ENCODE measurements around the gene ATP8A1. TPM values are rescaled to one million over a fixed set of nuclear protein-coding genes. Genes with fewer than 3 reads are reported as not detected.

The ATP8A1 gene
- total RNA-seq, 2 experiments from 2014 or later, result 80.0 to 141 TPM

- no peak for TF ChIP-seq CTCF (conservative IDR thresholded peaks at IDR 0.05; ENCODE audit: low read length)
- no peak for TF ChIP-seq EZH2phosphoT487 (IDR thresholded peaks at IDR 0.05; ENCODE audit: borderline replicate concordance, low read depth, low read length)
- Histone ChIP-seq H3K9me2 (ENCODE audit: insufficient read depth, low read length) (no peaks in the 10 kb centered on the region), H2AFZ (ENCODE audit: low read length) (no peak overlapping the region), H3K4me3 (ENCODE audit: low read depth, low read length, poor library complexity, severe bottlenecking) (no peak overlapping the region), H3K4me2 (ENCODE audit: low read length) (no peak overlapping the region), H3K36me3 (ENCODE audit: insufficient read depth, low read length) (no peaks in the 10 kb centered on the region), H4K20me1 (ENCODE audit: insufficient read depth, low read length) (no peaks in the 10 kb centered on the region), H3K79me2 (ENCODE audit: insufficient read depth, low read depth, low read length) (no peaks in the 10 kb centered on the region), H3K9me3 (ENCODE audit: low read length) (no peaks in the 10 kb centered on the region), H3K4me1 (ENCODE audit: insufficient read depth, low read length, poor library complexity, severe bottlenecking) (no peaks in the 10 kb centered on the region), H3K27ac (ENCODE audit: low read depth, low read length, poor library complexity, severe bottlenecking) (no peak overlapping the region)
- no peak for DNase-seq (ENCODE audit: low spot score)
- BruUV-seq (replicated peaks), result no TSS peak
- CTCF ChIA-PET (ENCODE audit: unreplicated experiment), result no interaction called here
- POLR2A ChIA-PET, result no interaction called here
- intact Hi-C loops (cut with micrococcal nuclease; ENCODE audit: unreplicated experiment), result no loop called here
These were observed 294.3 kb downstream of the ATP8A1 start for GRCh38 chr4:42362591-42362990.

- H2AFZ ChIP-seq (ENCODE audit: low read length), result no peak overlapping the region
- intact Hi-C loops (cut with micrococcal nuclease; ENCODE audit: unreplicated experiment), result no loop called here
- DNase-seq (ENCODE audit: low spot score), result no peak
- H3K9me3 ChIP-seq (ENCODE audit: low read length), result no peaks in the 10 kb centered on the region
- ChIA-PET POLR2A (no interaction called here), CTCF (ENCODE audit: unreplicated experiment) (no interaction called here)
- BruUV-seq (replicated peaks), result no TSS peak
- H3K36me3 ChIP-seq (ENCODE audit: insufficient read depth, low read length), result no peaks in the 10 kb centered on the region
- H3K4me3 ChIP-seq (ENCODE audit: low read depth, low read length, poor library complexity, severe bottlenecking), result no peak overlapping the region
- no peaks in the 10 kb centered on the region for H3K9me2 ChIP-seq (ENCODE audit: insufficient read depth, low read length)
- no peaks in the 10 kb centered on the region for H3K79me2 ChIP-seq (ENCODE audit: insufficient read depth, low read depth, low read length)
- no peak overlapping the region for H3K27ac ChIP-seq (ENCODE audit: low read depth, low read length, poor library complexity, severe bottlenecking)
- H4K20me1 ChIP-seq (ENCODE audit: insufficient read depth, low read length), result no peaks in the 10 kb centered on the region
- H3K4me2 ChIP-seq (ENCODE audit: low read length), result no peak overlapping the region
- H3K4me1 ChIP-seq (ENCODE audit: insufficient read depth, low read length, poor library complexity, severe bottlenecking), result no peaks in the 10 kb centered on the region
- no peak for TF ChIP-seq EZH2phosphoT487 (IDR thresholded peaks at IDR 0.05; ENCODE audit: borderline replicate concordance, low read depth, low read length)
- no peak for TF ChIP-seq CTCF (conservative IDR thresholded peaks at IDR 0.05; ENCODE audit: low read length)
These were observed 295.4 kb downstream of the ATP8A1 start for GRCh38 chr4:42361456-42361855.

GRCh38 chr4:42360256-42360669, 296.6 kb downstream of the ATP8A1 start:
- Histone ChIP-seq H2AFZ (ENCODE audit: low read length) (no peak overlapping the region), H4K20me1 (ENCODE audit: insufficient read depth, low read length) (no peaks in the 10 kb centered on the region), H3K9me3 (ENCODE audit: low read length) (no peaks in the 10 kb centered on the region), H3K27ac (ENCODE audit: low read depth, low read length, poor library complexity, severe bottlenecking) (no peak overlapping the region), H3K9me2 (ENCODE audit: insufficient read depth, low read length) (no peaks in the 10 kb centered on the region), H3K4me2 (ENCODE audit: low read length) (no peak overlapping the region), H3K79me2 (ENCODE audit: insufficient read depth, low read depth, low read length) (no peaks in the 10 kb centered on the region), H3K4me3 (ENCODE audit: low read depth, low read length, poor library complexity, severe bottlenecking) (no peak overlapping the region), H3K4me1 (ENCODE audit: insufficient read depth, low read length, poor library complexity, severe bottlenecking) (no peaks in the 10 kb centered on the region), H3K36me3 (ENCODE audit: insufficient read depth, low read length) (no peaks in the 10 kb centered on the region)
- no peak for TF ChIP-seq EZH2phosphoT487 (IDR thresholded peaks at IDR 0.05; ENCODE audit: borderline replicate concordance, low read depth, low read length)
- TF ChIP-seq CTCF (conservative IDR thresholded peaks at IDR 0.05; ENCODE audit: low read length), result no peak
- CTCF ChIA-PET (ENCODE audit: unreplicated experiment), result no interaction called here
- BruUV-seq (replicated peaks), result no TSS peak
- intact Hi-C loops (cut with micrococcal nuclease; ENCODE audit: unreplicated experiment), result no loop called here
- POLR2A ChIA-PET, result interaction anchor here (1.9 kb wide), 1 partner anchor 23 kb away, joined by 6 read pairs; no protein-coding TSS in a partner anchor
- no peak for DNase-seq (ENCODE audit: low spot score)
